NCI-H2196 (cell line): ENCODE results near the gene PRRC2A.

ENCODE experiments used
- DNase-seq: peaks from one replicate; lab custom pipeline; 2025; ENCODE audit not compliant: unreplicated experiment; lab: John Stamatoyannopoulos, UW

Gene PRRC2A

DNA sequence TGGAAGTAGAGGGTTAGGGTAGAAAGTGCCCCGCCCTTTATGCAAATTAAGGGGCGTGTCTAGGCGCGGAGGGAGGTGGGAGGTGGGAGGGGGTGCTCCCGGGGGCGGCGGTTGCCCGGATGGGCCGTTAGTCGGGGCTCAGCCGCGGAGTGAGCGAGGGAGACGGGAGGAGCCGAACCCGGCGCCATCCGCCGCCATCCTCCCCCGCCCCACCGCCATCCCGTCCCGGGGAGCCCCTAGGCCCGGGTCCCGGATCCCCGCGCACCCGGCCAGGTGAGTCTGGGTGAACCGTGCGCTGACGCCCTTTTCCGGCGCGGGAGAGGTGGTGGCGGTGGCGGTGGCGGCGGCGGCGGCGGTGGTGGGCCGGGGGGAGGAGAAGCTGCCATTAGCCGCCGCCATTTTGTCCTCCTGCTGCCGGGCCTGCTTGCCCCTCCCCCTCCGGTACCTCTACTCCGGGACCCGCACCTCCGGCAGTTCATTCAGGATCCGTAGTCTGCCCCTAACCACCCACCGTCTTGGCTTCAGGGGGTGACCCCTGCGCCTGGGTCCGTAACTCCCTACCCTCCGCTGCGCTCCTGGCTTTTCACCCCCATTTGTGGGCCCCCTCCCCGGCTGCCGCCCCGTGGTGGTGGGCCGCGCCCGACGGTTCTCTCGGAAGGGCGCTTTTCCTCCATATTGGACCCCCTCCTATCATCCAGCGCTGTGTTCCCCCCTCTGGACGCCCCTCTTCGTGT, at the start of gene PRRC2A:
PRRC2A (plus strand) TSS at position 130 of the 734 bp plus-strand sequence. CDS start 2,075 bp downstream, outside the sequence.
- peak; percentile 100 for DNase-seq

DNA sequence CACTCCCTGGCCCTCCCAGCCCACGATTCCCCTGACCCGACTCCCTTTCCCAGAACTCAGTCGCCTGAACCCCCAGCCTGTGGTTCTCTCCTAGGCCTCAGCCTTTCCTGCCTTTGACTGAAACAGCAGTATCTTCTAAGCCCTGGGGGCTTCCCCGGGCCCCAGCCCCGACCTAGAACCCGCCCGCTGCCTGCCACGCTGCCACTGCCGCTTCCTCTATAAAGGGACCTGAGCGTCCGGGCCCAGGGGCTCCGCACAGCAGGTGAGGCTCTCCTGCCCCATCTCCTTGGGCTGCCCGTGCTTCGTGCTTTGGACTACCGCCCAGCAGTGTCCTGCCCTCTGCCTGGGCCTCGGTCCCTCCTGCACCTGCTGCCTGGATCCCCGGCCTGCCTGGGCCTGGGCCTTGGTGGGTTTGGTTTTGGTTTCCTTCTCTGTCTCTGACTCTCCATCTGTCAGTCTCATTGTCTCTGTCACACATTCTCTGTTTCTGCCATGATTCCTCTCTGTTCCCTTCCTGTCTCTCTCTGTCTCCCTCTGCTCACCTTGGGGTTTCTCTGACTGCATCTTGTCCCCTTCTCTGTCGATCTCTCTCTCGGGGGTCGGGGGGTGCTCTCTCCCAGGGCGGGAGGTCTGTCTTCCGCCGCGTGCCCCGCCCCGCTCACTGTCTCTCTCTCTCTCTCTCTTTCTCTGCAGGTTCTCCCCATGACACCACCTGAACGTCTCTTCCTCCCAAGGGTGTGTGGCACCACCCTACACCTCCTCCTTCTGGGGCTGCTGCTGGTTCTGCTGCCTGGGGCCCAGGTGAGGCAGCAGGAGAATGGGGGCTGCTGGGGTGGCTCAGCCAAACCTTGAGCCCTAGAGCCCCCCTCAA, 48.2 kb upstream of the PRRC2A start, which contains the start of gene LTA:
LTA (plus strand) TSS at position 249 of the 871 bp plus-strand sequence; CDS start at position 703, 454 bp downstream.
- DNase-seq, result no peak

DNA sequence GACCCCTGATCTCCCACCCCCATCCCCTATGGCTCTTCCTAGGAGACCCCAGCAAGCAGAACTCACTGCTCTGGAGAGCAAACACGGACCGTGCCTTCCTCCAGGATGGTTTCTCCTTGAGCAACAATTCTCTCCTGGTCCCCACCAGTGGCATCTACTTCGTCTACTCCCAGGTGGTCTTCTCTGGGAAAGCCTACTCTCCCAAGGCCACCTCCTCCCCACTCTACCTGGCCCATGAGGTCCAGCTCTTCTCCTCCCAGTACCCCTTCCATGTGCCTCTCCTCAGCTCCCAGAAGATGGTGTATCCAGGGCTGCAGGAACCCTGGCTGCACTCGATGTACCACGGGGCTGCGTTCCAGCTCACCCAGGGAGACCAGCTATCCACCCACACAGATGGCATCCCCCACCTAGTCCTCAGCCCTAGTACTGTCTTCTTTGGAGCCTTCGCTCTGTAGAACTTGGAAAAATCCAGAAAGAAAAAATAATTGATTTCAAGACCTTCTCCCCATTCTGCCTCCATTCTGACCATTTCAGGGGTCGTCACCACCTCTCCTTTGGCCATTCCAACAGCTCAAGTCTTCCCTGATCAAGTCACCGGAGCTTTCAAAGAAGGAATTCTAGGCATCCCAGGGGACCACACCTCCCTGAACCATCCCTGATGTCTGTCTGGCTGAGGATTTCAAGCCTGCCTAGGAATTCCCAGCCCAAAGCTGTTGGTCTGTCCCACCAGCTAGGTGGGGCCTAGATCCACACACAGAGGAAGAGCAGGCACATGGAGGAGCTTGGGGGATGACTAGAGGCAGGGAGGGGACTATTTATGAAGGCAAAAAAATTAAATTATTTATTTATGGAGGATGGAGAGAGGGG, 47.0 kb upstream of the PRRC2A start:
- DNase-seq, result no peak

DNA sequence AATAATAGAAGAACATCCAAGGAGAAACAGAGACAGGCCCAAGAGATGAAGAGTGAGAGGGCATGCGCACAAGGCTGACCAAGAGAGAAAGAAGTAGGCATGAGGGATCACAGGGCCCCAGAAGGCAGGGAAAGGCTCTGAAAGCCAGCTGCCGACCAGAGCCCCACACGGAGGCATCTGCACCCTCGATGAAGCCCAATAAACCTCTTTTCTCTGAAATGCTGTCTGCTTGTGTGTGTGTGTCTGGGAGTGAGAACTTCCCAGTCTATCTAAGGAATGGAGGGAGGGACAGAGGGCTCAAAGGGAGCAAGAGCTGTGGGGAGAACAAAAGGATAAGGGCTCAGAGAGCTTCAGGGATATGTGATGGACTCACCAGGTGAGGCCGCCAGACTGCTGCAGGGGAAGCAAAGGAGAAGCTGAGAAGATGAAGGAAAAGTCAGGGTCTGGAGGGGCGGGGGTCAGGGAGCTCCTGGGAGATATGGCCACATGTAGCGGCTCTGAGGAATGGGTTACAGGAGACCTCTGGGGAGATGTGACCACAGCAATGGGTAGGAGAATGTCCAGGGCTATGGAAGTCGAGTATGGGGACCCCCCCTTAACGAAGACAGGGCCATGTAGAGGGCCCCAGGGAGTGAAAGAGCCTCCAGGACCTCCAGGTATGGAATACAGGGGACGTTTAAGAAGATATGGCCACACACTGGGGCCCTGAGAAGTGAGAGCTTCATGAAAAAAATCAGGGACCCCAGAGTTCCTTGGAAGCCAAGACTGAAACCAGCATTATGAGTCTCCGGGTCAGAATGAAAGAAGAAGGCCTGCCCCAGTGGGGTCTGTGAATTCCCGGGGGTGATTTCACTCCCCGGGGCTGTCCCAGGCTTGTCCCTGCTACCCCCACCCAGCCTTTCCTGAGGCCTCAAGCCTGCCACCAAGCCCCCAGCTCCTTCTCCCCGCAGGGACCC, 46.1 kb upstream of the PRRC2A start:
- DNase-seq, result no peak

DNA sequence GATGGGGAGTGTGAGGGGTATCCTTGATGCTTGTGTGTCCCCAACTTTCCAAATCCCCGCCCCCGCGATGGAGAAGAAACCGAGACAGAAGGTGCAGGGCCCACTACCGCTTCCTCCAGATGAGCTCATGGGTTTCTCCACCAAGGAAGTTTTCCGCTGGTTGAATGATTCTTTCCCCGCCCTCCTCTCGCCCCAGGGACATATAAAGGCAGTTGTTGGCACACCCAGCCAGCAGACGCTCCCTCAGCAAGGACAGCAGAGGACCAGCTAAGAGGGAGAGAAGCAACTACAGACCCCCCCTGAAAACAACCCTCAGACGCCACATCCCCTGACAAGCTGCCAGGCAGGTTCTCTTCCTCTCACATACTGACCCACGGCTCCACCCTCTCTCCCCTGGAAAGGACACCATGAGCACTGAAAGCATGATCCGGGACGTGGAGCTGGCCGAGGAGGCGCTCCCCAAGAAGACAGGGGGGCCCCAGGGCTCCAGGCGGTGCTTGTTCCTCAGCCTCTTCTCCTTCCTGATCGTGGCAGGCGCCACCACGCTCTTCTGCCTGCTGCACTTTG, 45.1 kb upstream of the PRRC2A start, which contains the start of gene TNF:
TNF (plus strand) TSS at position 231 of the 567 bp plus-strand sequence; CDS start at position 408, 177 bp downstream.
- no peak for DNase-seq

DNA sequence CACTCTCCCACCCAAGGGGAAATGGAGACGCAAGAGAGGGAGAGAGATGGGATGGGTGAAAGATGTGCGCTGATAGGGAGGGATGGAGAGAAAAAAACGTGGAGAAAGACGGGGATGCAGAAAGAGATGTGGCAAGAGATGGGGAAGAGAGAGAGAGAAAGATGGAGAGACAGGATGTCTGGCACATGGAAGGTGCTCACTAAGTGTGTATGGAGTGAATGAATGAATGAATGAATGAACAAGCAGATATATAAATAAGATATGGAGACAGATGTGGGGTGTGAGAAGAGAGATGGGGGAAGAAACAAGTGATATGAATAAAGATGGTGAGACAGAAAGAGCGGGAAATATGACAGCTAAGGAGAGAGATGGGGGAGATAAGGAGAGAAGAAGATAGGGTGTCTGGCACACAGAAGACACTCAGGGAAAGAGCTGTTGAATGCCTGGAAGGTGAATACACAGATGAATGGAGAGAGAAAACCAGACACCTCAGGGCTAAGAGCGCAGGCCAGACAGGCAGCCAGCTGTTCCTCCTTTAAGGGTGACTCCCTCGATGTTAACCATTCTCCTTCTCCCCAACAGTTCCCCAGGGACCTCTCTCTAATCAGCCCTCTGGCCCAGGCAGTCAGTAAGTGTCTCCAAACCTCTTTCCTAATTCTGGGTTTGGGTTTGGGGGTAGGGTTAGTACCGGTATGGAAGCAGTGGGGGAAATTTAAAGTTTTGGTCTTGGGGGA, 44.4 kb upstream of the PRRC2A start:
- no peak for DNase-seq

DNA sequence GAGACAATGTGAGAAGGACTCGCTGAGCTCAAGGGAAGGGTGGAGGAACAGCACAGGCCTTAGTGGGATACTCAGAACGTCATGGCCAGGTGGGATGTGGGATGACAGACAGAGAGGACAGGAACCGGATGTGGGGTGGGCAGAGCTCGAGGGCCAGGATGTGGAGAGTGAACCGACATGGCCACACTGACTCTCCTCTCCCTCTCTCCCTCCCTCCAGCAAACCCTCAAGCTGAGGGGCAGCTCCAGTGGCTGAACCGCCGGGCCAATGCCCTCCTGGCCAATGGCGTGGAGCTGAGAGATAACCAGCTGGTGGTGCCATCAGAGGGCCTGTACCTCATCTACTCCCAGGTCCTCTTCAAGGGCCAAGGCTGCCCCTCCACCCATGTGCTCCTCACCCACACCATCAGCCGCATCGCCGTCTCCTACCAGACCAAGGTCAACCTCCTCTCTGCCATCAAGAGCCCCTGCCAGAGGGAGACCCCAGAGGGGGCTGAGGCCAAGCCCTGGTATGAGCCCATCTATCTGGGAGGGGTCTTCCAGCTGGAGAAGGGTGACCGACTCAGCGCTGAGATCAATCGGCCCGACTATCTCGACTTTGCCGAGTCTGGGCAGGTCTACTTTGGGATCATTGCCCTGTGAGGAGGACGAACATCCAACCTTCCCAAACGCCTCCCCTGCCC, 43.5 kb upstream of the PRRC2A start:
- DNase-seq, result no peak

DNA sequence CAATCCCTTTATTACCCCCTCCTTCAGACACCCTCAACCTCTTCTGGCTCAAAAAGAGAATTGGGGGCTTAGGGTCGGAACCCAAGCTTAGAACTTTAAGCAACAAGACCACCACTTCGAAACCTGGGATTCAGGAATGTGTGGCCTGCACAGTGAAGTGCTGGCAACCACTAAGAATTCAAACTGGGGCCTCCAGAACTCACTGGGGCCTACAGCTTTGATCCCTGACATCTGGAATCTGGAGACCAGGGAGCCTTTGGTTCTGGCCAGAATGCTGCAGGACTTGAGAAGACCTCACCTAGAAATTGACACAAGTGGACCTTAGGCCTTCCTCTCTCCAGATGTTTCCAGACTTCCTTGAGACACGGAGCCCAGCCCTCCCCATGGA, 42.9 kb upstream of the PRRC2A start:
- DNase-seq, result no peak

DNA sequence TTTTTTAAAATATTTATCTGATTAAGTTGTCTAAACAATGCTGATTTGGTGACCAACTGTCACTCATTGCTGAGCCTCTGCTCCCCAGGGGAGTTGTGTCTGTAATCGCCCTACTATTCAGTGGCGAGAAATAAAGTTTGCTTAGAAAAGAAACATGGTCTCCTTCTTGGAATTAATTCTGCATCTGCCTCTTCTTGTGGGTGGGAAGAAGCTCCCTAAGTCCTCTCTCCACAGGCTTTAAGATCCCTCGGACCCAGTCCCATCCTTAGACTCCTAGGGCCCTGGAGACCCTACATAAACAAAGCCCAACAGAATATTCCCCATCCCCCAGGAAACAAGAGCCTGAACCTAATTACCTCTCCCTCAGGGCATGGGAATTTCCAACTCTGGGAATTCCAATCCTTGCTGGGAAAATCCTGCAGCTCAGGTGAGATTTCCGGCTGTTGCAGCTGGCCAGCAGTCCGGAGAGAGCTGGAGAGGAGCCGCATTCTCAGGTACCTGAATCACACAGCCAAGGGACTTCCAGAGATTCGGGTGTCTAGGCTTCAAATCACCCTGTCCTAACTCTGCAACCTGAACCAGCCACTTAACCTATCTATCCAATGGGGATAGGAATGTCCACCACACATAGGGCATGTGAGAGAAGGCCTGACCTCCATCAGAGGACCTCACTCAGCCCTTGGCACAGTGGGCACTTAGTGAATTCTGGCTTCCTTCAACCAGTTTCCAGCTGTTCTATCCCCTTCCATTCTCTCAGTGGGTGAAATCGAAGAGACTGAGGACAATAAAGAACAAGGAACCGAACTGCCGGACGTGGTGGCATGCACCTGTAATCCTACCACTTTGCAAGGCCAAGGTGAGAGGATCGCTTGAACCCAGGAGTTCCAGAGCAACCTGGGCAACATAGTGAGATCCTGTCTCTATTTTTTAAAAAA, 42.1 kb upstream of the PRRC2A start:
- no peak for DNase-seq

DNA sequence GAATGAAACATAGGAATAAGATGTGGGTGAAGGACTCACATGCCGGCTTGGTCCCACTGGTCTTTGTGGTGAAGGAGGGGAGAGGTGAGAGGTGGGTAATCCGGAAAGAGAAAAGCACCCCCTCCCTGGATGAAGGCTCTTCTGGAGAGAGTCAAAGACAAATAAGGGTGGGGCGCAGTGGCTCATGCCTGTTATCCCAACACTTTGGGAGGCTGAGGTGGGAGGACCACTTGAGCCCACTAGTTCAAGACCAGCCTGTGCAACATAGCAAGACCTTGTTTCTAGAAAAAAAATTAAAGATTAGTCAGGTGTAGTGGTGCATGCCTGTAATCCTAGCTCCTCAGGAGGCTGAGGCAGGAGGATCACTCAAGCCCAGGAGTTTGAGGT, 41.4 kb upstream of the PRRC2A start:
- DNase-seq, result no peak

DNA sequence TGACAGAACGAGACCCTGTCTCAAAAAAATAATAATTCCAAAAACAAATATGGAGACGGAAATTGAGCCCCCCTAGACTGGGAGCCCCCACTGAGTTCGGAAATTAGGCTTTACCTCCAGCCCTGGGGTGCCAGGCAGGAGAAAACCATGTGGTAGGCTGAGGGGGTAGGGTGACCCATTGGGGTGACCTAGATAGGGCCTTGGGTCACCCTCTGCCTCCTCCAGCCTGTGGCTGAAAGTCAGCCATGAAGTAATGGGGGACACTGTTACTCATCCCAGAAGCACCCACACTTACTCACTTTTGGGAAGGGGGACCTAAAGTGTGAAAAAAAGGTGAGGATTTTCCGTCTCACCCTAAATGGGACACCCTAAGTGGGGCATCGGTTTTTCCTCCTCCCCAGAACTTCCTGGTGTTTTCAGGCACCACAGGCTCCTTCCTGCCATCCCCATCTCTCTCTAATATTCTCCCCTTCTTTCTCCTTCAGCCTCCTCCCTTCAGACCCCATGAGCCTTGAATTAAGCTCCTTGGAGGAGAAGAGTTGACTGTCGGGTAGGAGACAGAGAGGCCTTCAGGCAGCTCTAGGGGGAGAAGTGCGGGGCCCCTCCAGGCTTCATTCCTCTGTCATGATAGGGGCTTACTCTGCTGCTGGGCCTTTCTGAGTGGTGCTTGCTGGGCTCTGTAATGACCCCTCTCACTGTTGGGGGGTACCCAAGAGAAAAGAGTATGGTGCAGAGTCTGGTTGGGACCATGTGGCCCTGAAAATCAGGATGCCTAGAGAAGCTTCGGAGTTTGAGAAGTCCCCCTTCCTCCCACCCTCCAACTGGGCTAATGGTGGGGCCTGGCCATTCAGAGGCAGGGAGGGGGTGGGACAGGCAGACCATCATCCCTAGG, 40.7 kb upstream of the PRRC2A start:
- DNase-seq, result no peak

DNA sequence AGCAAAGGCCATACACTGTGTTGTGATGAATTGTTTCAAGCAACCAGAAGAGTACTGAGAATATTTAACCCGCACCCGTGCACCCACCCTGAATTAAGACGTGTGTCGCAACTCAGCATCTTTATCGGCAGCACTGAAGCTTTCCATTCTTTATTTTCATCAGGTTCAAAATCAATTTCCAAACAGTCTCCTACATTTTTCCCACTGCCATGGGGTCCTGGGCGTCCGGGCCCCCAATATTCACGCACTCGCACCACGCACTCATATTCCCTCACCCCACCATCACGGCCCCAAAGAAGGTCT, 40.1 kb upstream of the PRRC2A start:
- DNase-seq, result no peak

DNA sequence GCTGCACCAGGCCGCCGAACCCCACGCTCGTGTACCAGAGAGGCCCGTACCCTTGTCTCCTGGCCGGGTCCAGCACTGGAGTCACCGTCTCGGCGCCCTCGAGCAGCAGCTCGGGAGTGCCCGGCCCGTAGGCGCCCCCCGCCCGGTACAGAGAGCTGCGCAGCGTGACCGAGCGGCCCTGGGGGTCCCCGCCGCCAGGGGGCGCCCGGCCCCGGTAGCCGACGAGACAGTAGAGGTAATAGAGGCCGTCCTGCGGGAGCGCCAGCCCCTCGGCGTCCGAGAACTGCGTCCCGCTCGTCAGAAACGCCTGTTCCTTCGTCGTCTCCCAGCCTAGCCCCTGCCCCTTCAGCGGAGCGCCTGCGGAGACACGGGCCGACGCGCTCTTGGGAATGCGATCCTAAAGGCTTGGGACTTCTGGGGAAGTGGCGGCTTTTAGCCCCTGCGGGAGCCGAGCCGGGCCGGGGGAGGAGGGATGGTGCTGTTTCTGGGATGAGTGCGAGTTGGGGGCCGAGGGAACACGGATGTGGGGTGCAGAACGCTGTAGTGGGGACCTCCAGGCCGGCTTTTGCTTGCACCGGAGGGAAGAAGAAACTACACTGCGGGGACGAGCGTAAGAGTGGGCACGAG, 39.6 kb upstream of the PRRC2A start:
- peak; percentile 82 for DNase-seq

DNA sequence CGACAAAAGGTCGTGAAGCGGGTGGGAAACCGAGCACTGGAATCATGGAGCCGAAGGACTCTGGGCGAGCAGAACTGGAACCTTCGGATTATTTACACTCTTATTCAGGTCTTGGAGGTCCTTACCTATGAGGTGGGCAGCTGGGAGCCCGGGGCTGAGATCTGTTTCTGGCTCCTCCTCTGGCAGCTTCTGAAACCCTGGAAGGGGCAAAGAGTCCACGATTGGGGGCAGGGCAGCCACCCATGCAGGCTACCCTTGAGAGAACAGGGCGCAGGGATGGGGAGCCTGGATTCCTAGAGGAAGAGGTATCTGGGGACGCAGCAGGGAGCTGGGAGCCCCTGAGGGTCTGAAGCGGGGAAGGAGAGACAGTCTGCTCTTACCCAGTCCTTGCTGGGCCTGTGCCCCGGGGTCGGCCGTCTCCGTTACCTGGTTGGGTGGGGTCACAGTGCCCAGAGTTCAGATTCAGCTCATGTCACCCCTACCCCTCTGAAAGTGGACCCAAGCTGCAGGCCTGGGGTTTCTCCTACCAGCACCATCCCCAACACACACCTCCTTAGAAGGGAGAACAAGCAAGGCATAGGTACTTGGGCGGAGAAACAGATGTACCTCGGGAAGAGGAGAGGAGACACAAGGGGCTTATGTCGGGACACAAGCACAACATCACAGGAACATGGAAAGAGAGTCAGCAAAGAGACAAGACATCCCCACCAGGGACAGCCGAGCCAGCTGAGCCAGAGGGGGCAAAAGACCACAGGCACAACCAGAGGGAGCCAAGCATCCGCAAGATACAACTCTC, 38.9 kb upstream of the PRRC2A start:
- no peak for DNase-seq

DNA sequence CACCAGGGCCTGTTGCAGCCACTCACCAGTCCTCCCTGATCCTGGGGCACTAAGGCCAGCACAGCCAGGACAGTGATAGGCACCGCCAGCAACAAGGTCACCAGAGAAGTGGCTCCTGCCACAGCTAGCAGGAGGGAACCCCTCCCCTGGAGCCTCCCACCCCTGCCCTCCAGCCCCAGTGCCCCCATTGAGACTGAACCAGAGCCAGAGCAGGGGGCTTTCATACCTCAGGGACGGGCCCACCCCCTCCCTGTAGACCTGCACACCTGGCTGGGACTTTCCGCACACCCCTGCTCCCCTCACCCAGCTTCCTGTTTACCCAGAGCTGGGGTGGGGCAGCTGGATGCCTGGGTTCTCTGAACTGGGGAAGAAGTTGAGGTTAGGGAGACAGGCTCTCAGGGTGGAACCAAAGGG, 38.3 kb upstream of the PRRC2A start, which contains the start of gene LTB:
LTB (minus strand) TSS at position 195 of the 414 bp plus-strand sequence; CDS start at position 188, 7 bp downstream.
- DNase-seq, result no peak
